ENCODE measurements around the gene TXNIP. TPM values are rescaled to one million over a fixed set of nuclear protein-coding genes. Genes with fewer than 3 reads are reported as not detected.
"Not testable (repeated sequence)": the region's sequence is repeated elsewhere in the genome, so short reads cannot be mapped to it uniquely, and the experiment has no call there.

TXNIP gene, protein sequence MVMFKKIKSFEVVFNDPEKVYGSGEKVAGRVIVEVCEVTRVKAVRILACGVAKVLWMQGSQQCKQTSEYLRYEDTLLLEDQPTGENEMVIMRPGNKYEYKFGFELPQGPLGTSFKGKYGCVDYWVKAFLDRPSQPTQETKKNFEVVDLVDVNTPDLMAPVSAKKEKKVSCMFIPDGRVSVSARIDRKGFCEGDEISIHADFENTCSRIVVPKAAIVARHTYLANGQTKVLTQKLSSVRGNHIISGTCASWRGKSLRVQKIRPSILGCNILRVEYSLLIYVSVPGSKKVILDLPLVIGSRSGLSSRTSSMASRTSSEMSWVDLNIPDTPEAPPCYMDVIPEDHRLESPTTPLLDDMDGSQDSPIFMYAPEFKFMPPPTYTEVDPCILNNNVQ
- total RNA-seq: 100 to 1,000 TPM; 190 to 195 TPM

DNA sequence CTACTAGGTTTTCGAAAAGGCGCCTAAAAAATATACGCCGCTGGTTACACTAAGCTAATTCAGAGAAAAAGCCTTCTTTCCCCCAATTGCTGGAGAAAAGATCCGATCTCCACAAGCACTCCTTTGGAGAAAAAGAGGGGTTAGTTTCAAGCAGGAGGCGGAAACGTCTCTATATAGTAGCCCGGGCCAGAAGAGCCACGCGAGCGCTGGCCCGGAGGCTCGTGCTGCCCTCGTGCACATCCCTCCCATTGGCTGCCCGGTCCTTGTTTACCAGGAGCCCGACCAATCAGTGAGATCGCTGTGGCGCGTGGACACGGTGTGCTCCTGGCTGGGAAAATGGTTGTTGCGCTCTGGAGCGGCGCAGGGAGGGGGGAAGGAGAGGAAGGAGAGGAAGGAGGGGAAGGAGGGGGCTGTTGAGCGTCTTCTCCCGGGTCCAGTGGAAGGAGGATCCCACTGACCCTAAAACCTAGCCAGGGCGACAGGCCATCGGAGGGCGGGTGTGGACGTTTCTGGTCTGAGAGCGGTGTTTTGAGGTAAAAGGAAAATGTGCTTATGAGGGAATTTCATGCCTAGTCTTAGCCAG, at the start of gene TXNIP:
TSS of gene TXNIP (minus strand) at position 147 of the 583 bp plus-strand sequence. CDS start 313 bp downstream, outside the sequence.
- ChIA-PET POLR2A (interaction anchor here (0.6 to 11.5 kb wide), 17 partner anchors 9 to 1047 kb away, joined by 3 to 373 read pairs (median 10); partner anchors contain the start of genes ANKRD34A, LIX1L, PEX11B and PIAS3), CTCF (interaction anchor here (0.6 to 12.8 kb wide), 7 partner anchors 9 to 150 kb away, joined by 3 to 235 read pairs (median 9); partner anchors contain the start of genes ANKRD34A and POLR3GL)
- Mint-ChIP-seq H3K9me3 (ENCODE audit: insufficient read depth) (no peaks in the 10 kb centered on the region), H3K36me3 (ENCODE audit: low read depth) (peaks cover 48% of the 10 kb centered on the region), H3K4me1 (ENCODE audit: low read depth) (peaks cover 59% of the 10 kb centered on the region), H3K27me3 (ENCODE audit: low read depth) (no peaks in the 10 kb centered on the region), H3K27ac (peak within 1 kb of the TSS; percentile 95), H3K4me3 (peak within 1 kb of the TSS; percentile 87)
- peak; percentile 97 for DNase-seq
- ATAC-seq: peak; percentile 94

DNA sequence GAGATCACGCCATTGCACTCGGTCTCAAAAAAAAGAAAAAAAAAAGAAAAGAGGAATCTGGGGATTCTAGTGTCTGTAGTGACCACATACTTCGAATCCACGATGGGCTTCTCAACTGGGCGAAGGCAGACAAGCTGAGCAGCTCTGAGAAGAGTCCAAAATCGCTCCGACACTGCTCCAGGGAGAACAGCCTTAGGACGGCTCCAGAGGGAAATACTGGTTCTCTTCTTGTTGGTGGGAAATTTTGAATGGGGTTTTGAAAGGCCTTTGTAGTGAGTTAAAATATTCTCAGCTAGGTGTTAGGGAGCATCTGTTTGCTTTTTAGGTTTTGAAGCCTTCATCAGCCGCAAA, 43.4 kb upstream of the TXNIP start:
- ATAC-seq (no peak), DNase-seq (no peak)
- CTCF ChIA-PET: interaction anchor here (1.1 to 6.2 kb wide), 3 partner anchors 12 to 61 kb away, joined by 3 to 47 read pairs (median 4); no protein-coding TSS in a partner anchor
- POLR2A ChIA-PET: interaction anchor here (0.7 to 11.6 kb wide), 4 partner anchors 9 to 75 kb away, joined by 3 to 207 read pairs (median 6); partner anchors contain the start of genes ANKRD34A, POLR3GL and TXNIP
- Mint-ChIP-seq H3K4me3 (peak overlapping the region; percentile 91), H3K27me3 (ENCODE audit: low read depth) (peaks cover 6% of the 10 kb centered on the region), H3K9me3 (ENCODE audit: insufficient read depth) (no peaks in the 10 kb centered on the region), H3K36me3 (ENCODE audit: low read depth) (peaks cover 9% of the 10 kb centered on the region), H3K27ac (no peak overlapping the region), H3K4me1 (ENCODE audit: low read depth) (peaks cover 39% of the 10 kb centered on the region)

DNA sequence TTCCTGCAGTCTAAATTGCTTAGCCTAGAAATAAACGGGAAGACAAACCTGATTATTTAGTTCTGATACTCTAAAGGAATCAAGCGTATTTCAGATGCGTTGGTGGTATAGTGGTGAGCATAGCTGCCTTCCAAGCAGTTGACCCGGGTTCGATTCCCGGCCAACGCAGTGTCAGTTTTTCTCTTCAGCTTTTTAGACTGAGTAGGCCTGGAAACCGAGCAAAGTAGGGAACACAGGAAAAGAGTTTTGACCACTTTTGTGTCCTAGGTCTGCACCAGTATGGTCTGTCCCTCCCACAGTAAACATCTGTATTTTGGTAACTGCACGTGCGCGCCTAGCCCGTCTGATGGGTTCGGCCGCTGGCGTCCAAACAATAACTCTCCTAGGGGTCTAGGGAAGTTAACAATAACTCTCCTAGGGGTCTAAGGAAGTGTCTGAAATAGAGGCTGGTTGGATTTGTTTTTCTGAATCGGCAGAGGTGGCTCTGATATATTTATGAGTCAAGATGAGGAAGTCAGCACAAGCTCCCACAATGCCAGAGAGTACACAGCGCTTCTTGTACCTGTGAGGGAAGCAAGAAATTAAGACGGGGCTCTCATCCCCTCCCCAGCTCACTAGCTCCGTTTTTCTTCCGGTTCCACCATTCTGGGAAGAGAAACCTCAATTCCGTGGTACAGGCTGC, 40.7 kb upstream of the TXNIP start:
- POLR2A ChIA-PET: interaction anchor here (1.0 to 11.6 kb wide), 11 partner anchors 12 to 178 kb away, joined by 3 to 207 read pairs (median 8); partner anchors contain the start of genes ANKRD34A, HJV, LIX1L and PIAS3
- DNase-seq: peak; percentile 88
- peak overlapping the region; percentile 95 for H3K27ac Mint-ChIP-seq
- H3K27me3 Mint-ChIP-seq (ENCODE audit: low read depth): peaks cover 6% of the 10 kb centered on the region
- ATAC-seq: peak; percentile 52
- CTCF ChIA-PET: interaction anchor here (1.2 to 6.2 kb wide), 9 partner anchors 12 to 191 kb away, joined by 4 to 47 read pairs (median 10); partner anchors contain the start of genes ANKRD34A, NUDT17, PIAS3 and POLR3GL
- peaks cover 48% of the 10 kb centered on the region for H3K4me1 Mint-ChIP-seq (ENCODE audit: low read depth)
- no peaks in the 10 kb centered on the region for H3K9me3 Mint-ChIP-seq (ENCODE audit: insufficient read depth)
- peak overlapping the region; percentile 91 for H3K4me3 Mint-ChIP-seq
- H3K36me3 Mint-ChIP-seq (ENCODE audit: low read depth): peaks cover 9% of the 10 kb centered on the region

DNA sequence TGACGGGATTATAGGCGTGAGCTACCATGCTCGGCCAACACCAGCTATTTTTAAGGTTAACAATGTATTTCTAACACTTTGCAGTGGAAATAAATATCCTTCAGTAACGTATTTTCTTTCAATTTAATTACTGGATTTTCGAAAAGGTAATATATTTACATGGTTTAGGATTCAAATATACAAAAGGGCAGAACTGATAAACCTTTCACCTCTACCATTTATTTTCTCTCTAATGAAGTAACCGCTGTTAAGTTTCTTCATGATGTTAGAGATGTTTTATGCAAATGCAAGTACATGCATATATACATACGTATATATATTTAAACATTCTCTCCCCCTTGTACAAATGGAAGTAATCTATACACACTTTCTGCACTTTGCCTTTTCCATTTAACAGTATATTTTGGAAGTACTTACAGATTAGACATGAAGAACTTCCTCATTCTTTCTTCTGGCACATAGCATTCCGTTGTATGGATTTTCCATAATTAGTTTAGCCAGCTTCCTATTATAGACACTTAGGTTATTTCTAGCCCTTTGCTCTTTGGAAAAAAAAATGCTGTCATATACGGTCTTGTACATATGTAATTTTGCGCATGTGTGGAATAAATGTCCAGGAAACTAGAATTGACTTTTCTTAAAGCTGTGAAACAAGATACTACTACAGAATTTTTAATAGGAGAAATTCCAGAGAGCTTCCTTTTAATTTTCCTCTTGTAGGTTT, 40.0 kb upstream of the TXNIP start:
- peaks cover 48% of the 10 kb centered on the region for H3K4me1 Mint-ChIP-seq (ENCODE audit: low read depth)
- ATAC-seq: no peak
- DNase-seq: no peak
- CTCF ChIA-PET: interaction anchor here (0.8 to 6.2 kb wide), 9 partner anchors 12 to 190 kb away, joined by 3 to 47 read pairs (median 7); partner anchors contain the start of genes ANKRD34A, LIX1L, NUDT17 and POLR3GL
- POLR2A ChIA-PET: interaction anchor here (1.0 to 11.6 kb wide), 10 partner anchors 15 to 191 kb away, joined by 3 to 207 read pairs (median 8); partner anchors contain the start of genes ANKRD34A, HJV, LIX1L and NUDT17
- H3K27me3 Mint-ChIP-seq (ENCODE audit: low read depth): peaks cover 10% of the 10 kb centered on the region
- H3K36me3 Mint-ChIP-seq (ENCODE audit: low read depth): peaks cover 9% of the 10 kb centered on the region
- peak overlapping the region; percentile 95 for H3K27ac Mint-ChIP-seq
- H3K4me3 Mint-ChIP-seq: peak overlapping the region; percentile 91
- H3K9me3 Mint-ChIP-seq (ENCODE audit: insufficient read depth): no peaks in the 10 kb centered on the region

DNA sequence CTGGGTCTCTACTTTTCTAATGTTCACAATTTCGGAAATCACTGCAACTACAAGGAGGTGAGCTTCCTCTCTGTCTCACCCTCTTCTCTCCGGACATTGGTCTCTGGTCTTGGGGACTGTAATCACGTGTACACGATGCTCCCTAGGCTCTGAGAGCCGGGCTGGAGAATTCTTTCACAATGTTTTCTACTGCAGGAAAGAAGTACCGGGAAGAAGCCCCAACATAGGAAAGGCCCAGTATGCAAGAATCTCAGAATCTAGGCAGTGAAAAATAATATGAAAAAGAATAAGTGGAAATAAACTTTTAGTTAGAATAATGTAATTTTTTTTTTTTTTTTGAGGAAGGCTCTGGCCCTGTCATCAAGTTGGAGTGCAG, 38.7 kb upstream of the TXNIP start:
- DNase-seq: no peak
- peaks cover 14% of the 10 kb centered on the region for H3K27me3 Mint-ChIP-seq (ENCODE audit: low read depth)
- no peak for ATAC-seq
- ChIA-PET CTCF (interaction anchor here (0.6 to 6.2 kb wide), 13 partner anchors 8 to 209 kb away, joined by 3 to 47 read pairs (median 5); partner anchors contain the start of genes ANKRD34A, HJV, NUDT17 and POLR3GL), POLR2A (interaction anchor here (0.7 to 11.6 kb wide), 6 partner anchors 17 to 177 kb away, joined by 3 to 207 read pairs (median 8); partner anchors contain the start of genes ANKRD34A, POLR3GL and TXNIP)
- peak overlapping the region; percentile 91 for H3K4me3 Mint-ChIP-seq
- H3K27ac Mint-ChIP-seq: peak overlapping the region; percentile 85
- H3K4me1 Mint-ChIP-seq (ENCODE audit: low read depth): peaks cover 48% of the 10 kb centered on the region
- H3K9me3 Mint-ChIP-seq (ENCODE audit: insufficient read depth): no peaks in the 10 kb centered on the region
- peaks cover 9% of the 10 kb centered on the region for H3K36me3 Mint-ChIP-seq (ENCODE audit: low read depth)

DNA sequence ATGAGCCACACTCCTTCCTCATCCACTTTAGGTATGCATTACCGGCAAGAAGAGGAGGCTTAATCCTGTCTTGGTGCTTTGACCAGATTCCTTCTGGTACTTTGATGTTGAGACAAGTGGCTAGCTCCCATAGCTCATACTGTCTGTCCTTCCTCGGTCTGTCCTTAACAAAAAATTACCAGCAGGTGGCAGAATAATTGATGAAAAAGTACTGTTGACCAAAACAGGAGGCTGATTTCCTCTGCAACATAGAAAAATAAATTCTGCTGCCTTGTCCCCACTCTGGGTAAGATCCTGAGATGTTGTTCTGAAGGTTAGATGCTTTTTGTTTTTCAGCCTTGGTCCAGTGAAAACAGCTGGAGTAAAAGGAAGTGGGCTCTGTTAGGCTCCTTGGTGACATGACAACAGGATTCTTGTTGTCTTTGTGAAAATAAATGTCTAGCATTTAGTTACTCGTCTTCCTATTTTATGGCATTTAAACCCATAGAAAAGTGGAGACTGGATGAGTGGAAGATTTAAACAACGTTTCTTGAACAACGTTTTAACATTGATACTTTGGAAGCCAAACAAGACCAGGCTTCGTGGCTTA, 36.3 kb upstream of the TXNIP start:
- Mint-ChIP-seq H3K27ac (no peak overlapping the region), H3K9me3 (ENCODE audit: insufficient read depth) (no peaks in the 10 kb centered on the region), H3K27me3 (ENCODE audit: low read depth) (peaks cover 9% of the 10 kb centered on the region), H3K36me3 (ENCODE audit: low read depth) (peaks cover 6% of the 10 kb centered on the region), H3K4me1 (ENCODE audit: low read depth) (peaks cover 35% of the 10 kb centered on the region), H3K4me3 (no peak overlapping the region)
- ChIA-PET POLR2A (interaction anchor here (0.7 to 11.6 kb wide), 3 partner anchors 7 to 284 kb away, joined by 3 to 207 read pairs (median 4); no protein-coding TSS in a partner anchor), CTCF (interaction anchor here (0.7 to 4.5 kb wide), 18 partner anchors 8 to 187 kb away, joined by 3 to 32 read pairs (median 4); partner anchors contain the start of genes HJV, LIX1L, NUDT17 and PIAS3)
- DNase-seq: peak; percentile 40
- ATAC-seq: no peak

DNA sequence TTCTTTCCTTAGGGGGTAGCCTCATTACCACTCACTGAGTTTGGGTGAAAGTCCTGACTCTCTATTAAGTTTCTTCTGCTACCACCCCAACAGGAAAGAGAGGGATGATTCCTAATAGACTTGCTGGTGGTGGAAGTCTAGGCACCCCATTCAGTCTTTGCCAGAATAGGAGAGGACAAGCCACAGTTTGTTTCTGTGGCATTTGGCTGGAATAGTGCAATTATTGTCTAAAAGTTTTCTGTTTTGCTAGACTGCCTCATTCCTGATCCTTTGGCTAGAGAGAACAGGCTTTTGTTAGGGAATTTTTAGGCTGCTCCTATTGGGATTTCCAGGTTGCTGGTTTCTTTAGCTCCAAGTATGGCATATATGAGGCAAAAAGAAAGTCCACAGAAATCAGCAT, 35.1 kb upstream of the TXNIP start:
- ChIA-PET CTCF (interaction anchor here (0.9 to 4.5 kb wide), 11 partner anchors 9 to 172 kb away, joined by 3 to 32 read pairs (median 6); partner anchors contain the start of genes HJV and PIAS3), POLR2A (interaction anchor here (0.5 kb wide), 1 partner anchor 161 kb away, joined by 4 read pairs; no protein-coding TSS in a partner anchor)
- H3K27me3 Mint-ChIP-seq (ENCODE audit: low read depth): peaks cover 9% of the 10 kb centered on the region

DNA sequence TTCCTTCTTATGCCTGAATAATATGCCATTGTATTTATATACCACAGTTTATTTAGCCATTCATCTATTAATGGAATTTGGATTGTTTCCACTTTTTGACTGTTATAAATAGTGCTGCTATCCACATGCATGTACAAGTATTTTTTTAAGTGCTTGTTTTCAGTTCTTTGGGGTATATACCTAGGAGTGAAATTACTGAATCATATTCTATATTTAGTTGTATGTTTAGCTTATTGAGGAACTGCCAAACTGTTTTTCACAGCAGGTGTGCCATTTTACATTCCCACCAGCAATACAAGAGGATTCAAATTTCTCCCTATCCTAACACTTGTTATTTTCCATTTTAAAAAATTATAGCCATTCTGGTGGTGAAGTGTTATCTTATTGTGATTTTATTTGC, 32.7 kb upstream of the TXNIP start:
- Mint-ChIP-seq H3K4me3 (no peak overlapping the region), H3K27me3 (ENCODE audit: low read depth) (peaks cover 21% of the 10 kb centered on the region), H3K27ac (no peak overlapping the region), H3K9me3 (ENCODE audit: insufficient read depth) (no peaks in the 10 kb centered on the region), H3K4me1 (ENCODE audit: low read depth) (peaks cover 6% of the 10 kb centered on the region), H3K36me3 (ENCODE audit: low read depth) (no peaks in the 10 kb centered on the region)
- ChIA-PET CTCF (interaction anchor here (0.6 kb wide), 1 partner anchor 51 kb away, joined by 3 read pairs; no protein-coding TSS in a partner anchor), POLR2A (no interaction called here)
- no peak for DNase-seq
- no peak for ATAC-seq

More for the DNA sequence above, 35.1 kb upstream of the TXNIP start:
- no peak for ATAC-seq
- H3K4me3 Mint-ChIP-seq: no peak overlapping the region
- H3K4me1 Mint-ChIP-seq (ENCODE audit: low read depth): peaks cover 23% of the 10 kb centered on the region
- H3K27ac Mint-ChIP-seq: no peak overlapping the region
- no peaks in the 10 kb centered on the region for H3K9me3 Mint-ChIP-seq (ENCODE audit: insufficient read depth)
- H3K36me3 Mint-ChIP-seq (ENCODE audit: low read depth): peaks cover 5% of the 10 kb centered on the region
- DNase-seq: no peak

DNA sequence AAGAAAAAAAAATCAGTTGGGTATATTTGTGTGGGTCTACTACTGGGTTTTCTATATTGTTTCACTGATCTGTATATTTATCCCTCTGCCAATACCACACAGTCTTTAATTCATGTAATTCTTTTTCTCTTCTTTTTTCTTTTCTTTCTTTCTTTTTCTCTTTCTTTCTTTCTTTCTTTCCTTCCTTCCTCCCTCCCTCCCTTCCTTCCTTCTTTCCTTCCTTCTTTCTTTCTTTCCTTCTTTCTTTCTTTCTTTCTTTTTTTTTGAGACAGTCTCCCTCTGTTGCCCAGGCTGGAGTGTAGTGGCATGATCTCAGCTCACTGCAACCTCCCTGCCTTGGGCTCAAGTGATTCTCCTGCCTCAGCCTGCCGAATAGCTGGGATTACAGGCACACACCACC, 30.3 kb upstream of the TXNIP start:
- H3K36me3 Mint-ChIP-seq (ENCODE audit: low read depth); H3K9me3 Mint-ChIP-seq (ENCODE audit: insufficient read depth); H3K4me1 Mint-ChIP-seq (ENCODE audit: low read depth); DNase-seq; ATAC-seq; H3K4me3 Mint-ChIP-seq; H3K27ac Mint-ChIP-seq; POLR2A ChIA-PET: not testable (repeated sequence)
- H3K27me3 Mint-ChIP-seq (ENCODE audit: low read depth): peaks cover 29% of the 10 kb centered on the region
- CTCF ChIA-PET: interaction anchor here (1.0 kb wide), 2 partner anchors 8 to 182 kb away, joined by 3 read pairs; no protein-coding TSS in a partner anchor

Measured in activated CD8-positive, alpha-beta T cell treated with anti-CD3 and anti-CD28 coated beads, Interleukin-2, amount 10 ng/mL, durations not matched to agents 7 days and 5 days (primary cell).